ENCODE measurements around the gene AIPL1.

Gene AIPL1

DNA sequence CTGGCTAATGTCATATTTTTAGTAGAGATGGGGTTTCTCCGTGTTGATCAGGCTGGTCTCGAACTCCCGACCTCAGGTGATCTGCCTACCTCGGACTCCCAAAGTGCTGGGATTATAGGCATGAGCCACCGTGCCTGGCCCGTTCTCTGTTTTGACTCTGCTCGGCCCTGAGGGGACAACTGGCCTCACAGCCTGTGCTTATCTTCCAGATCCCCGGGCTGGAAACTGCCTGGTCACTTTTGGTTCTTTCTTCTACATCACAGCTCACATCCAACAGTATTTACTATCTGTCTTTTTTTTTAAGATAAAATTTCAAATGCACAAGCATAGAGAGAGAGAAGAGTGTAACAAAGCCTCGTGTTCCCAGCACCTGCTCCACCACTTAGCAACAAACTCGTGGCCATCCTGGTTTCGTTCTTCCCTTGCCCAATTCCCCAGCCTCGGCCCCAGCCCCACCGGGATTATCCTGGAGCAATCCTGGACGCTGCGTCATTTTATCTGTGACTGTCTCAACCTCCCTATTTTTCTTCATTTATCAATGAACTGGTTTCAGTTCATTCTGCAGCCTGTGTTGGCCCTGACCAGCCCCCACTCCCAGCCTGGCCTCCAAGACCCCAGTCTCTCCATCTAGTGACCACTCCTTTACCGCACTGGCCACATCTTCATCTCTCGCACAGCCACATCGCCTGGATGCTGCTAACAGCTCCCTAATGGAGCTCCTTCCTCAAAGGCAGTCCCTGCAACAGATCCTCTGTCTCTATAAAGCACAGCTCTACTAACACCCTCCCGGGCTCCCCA lies 30.5 kb upstream of the AIPL1 start:
- no peak for DNase-seq

DNA sequence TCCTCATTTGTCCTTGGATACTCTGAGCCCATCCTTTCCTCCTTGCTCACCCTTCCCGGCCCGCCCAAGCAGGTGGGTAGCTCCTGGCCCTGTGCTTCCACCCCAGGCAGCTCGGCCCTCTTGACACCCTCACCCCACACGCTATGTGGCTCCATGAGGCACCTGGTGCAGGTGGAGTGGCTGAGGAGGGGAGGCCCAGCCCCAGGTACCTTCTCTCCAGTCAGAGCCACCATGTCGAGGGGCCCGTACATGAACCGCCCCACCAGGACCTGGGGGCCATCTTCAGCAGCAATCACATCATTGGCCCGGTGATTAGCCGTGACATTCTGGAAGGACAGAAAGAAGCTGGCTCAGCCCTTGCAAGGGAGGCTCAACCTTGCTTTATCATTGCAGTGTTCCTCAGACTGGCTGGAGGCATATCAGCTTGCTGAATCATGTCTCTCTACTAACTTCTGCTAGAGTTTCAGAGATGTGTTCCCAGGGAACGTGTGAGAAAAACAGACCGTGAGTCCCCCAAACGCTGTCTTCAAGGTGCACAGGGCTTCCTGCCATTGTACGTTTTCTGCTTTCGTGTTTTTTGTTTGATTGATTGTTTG lies 29.6 kb upstream of the AIPL1 start:
- DNase-seq: no peak

- no peak for DNase-seq
These were observed 28.9 kb upstream of the AIPL1 start for GRCh38 chr17:6463616-6464445.

DNA sequence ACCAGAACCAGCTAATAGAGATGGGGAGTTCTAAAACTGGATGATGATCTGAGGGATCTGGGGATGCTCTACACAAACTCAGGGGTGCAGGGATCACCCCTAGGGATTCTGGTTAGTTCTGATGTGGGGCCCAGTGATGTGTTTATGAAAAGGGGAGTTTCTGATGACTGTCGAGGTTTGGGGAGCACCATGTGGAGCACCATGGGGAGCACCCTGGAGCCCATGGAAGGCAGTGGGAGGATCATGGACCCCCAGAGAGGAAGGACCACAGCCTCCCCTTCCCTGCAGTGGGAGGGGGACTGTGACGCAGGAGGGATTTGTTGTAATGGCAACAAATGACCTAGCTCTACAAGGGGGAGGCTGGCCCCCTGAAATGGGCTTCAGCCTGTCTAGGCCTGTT lies 27.8 kb upstream of the AIPL1 start:
- no peak for DNase-seq

DNA sequence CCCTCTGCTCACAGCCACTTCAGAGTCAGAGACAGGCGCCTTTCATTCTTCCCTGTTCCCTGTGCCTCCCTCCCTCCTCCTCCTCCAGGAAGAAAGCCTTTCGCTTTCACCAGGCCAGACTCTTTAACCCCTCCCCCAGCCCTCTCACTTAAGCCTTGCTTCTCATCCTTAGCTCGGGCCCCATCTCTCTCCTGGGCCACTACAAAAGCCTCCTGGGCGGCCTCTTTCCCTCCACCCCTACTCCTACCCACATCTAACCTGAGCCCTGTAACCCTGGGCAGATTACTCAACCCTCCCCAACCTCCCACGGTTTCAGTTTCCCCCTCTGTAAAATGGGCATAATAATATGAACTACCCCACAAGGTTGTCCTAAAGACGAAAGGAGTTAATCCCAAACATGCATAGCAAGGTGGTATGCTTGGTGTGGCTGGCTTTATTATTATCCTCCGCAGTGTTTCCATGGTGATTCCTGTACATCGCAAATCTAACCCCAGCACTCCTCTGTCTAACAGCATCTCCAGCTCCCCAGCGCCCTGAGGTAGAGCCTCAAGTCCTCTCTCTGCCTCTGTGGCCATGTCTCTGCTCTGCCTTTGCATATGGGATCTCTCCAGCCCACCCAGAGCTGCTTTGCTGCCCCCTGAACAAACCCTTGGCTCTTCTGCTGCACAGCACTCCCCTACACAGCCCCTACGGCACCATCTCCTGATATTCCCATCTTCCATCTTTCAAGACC lies 27.0 kb upstream of the AIPL1 start:
- no peak for DNase-seq

DNA sequence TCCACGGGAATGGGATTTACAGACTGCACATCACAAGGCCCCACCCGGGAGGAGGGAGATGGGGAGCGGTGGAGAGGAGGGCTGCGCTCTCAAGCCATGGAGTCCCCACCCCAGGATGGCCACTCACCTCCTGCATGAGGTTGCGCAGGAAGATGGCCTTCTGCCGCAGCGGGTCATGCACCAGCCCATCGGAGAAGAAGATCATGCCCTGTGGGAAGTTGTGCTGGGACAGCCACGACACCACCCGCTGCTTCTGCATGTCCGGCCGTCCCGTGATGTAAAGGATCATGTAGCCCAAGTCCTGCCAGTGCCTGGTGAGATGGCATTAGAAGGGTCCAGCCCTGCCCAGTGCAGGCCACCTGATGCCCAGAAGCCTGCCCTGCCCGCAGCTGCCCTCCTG lies 26.3 kb upstream of the AIPL1 start:
- DNase-seq: no peak

GRCh38 chr17:6460531-6461161 lies 25.7 kb upstream of the AIPL1 start:
- no peak for DNase-seq

GRCh38 chr17:6458460-6458950 lies 23.6 kb upstream of the AIPL1 start:
- no peak for DNase-seq

- DNase-seq: no peak
These were observed 23.0 kb upstream of the AIPL1 start for GRCh38 chr17:6457688-6458459.

GRCh38 chr17:6456914-6457687 lies 22.2 kb upstream of the AIPL1 start:
- no peak for DNase-seq

DNA sequence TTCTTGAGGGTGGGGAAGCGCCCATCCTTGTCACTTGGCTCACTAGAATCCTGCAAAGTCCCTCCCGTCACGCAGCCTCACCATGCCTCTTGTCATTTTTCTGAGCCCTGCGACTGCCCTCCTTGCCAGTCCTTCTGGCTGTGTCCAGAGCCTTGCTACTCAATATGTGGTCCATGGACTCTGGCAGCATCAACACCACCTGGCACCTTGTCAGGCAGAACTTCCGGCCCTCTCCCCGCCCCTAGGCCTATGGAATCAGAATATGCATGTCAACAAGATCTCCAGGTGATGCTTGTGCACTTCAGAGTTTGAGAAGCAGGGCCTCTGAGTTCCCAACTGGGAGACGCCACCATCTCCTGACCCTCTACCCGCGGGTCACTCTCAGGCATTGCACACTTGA lies 21.4 kb upstream of the AIPL1 start:
- DNase-seq: no peak

- DNase-seq: peak; percentile 21 to 27
These were observed 20.4 kb upstream of the AIPL1 start for GRCh38 chr17:6455321-6455705.

DNA sequence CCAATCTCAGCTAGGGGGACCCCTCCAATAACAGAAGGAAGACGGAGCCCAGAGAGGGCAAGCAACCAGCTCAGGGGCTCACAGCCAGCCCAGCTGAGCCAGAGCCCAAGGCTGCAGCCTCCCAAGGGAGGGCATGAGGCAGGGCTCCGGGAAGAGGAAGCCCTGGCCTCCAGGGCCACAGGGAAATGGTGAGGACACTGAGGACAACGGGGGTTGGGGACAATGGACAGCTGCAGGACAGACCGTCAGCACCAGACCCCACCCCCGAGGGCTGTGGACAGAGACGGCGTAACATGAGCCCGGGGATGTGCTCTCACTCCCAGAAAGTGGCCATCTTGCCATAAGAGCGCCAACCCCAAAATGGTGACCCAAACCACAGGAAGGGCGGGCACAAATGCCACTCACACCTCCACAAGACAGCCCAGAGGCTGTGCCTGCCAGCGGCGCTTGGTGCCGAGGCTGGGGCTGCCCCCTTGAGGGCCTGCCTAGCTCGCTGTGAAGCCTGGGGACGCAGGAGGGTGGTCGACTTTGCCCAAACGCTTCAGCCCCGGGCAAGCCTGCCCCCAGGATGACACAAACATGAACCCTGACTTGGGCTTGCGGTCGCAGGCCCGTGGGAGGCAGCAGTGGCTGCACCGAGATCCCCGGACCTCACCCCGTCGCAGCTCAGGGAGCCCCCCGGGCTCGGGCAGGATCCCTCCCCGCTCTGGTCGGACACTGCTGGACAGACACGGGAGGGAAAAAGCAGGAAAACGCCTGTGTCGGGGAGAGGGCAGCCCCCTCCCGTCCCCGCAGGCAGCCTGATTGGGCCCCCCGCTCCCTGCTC lies 19.8 kb upstream of the AIPL1 start:
- no peak for DNase-seq

DNA sequence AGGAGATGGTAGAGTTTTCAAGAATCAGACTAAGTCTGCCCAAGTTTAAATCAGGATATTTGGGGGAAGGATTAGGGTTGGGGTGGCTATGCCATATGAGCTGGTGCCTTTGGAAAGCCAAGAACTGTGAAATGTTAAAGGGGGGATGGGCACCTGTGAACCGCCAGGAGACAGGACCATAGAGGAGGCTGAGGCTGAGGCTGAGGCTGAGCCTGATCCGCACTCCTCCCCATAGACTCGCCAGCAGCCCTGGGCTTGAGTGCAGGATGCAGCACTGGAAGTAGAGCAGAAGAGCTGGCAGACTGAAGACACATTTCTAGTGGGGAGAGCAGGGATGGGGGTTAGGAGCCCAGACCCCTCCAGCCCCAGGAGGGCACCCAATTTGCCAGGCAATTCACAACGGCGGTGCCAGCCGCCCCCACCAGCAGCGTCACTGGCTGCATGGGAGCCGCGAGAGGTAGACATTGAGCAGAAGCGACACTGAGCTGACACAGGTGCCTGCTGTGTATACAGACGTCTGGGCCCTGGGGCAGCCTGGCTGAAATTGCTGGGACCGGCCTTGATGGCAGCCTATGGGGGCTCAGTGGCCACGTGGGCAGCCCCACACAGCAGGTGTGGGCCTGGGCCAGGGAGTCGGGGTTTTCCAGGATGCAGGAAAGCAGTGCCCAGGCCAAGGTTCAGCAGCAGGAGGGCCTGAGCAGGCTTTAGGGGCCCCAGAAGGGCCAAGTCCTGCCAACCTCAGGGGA lies 18.5 kb upstream of the AIPL1 start:
- DNase-seq: no peak

DNA sequence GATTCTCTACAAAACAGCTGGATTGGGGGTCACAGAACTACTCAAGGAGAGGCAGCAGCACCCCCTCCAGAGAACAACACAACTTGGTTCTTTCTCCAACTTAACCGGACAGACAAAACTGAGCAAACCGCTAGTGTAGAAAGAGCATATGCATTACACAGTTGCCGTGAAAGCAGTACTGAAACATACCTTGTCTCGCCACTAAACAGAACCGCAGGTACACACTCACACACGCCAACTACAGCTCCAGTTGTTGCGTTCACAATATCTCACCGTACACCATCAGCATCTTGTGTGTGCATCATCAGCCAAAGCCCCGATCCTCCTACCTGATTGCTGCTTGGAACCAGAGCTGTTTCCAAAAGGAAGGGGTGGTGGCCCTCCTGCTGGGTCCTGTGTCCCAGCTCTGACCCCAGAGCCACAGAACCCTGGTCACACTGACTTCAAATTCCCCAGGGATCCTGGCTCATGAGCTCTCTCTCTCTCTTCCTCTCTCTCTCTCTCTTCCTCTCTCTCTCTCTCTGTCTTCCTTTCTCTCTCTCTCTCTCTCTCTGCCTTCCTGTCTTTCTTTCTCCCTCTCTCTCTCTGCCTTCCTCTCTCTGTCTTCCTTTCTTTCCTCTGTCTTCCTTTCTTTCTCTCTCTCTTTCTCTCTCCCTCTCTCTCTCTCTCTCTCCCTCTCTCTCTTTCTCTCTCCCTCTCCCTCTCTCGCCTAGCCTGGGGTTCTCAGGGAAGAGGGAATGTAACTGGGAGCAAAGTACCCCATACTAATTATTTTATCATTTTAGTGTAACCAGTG lies 17.7 kb upstream of the AIPL1 start:
- no peak for DNase-seq

- no peak for DNase-seq
These were observed 16.3 kb upstream of the AIPL1 start for GRCh38 chr17:6450926-6451832.

- no peak for DNase-seq
These were observed 14.4 kb upstream of the AIPL1 start for GRCh38 chr17:6449307-6449706.
